ENCODE measurements around the gene RELCH. TPM values are rescaled to one million over a fixed set of nuclear protein-coding genes. Genes with fewer than 3 reads are reported as not detected.

The RELCH gene
- total RNA-seq, 1 donor from 2014 or later, result 33.6 TPM

DNA sequence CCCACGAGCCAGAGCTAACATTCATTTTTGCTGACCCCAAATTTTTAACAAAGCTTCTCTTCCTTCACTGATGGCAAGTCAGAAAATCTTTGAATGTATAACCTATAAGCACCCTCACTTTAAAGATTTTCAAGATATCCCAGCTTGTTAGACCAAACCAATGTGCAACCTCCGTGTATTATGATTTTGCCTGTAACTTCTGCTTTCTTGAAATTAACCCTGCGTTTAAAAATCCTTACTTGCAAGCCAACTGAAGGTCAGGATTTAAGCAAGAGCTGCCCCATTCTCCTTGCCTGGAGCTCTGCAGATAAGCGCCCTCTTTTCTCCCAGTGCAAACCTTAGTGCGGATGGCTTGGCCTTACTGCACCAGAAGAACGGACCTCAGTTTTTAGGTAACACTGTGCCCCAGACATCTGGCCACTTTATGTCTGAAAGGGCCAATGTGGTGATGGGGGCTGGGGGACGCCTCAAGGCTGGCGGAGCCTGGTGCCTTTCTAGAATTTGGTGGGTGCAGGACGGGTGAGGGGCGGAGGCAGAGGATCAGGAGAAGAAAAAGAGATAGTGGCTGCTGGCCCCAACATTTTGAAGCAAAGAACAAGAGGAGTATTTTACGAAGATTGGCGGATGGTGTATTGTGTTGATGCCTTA, 137.2 kb downstream of the RELCH start:
- peak overlapping the region; percentile 31 for H3K27ac Mint-ChIP-seq

DNA sequence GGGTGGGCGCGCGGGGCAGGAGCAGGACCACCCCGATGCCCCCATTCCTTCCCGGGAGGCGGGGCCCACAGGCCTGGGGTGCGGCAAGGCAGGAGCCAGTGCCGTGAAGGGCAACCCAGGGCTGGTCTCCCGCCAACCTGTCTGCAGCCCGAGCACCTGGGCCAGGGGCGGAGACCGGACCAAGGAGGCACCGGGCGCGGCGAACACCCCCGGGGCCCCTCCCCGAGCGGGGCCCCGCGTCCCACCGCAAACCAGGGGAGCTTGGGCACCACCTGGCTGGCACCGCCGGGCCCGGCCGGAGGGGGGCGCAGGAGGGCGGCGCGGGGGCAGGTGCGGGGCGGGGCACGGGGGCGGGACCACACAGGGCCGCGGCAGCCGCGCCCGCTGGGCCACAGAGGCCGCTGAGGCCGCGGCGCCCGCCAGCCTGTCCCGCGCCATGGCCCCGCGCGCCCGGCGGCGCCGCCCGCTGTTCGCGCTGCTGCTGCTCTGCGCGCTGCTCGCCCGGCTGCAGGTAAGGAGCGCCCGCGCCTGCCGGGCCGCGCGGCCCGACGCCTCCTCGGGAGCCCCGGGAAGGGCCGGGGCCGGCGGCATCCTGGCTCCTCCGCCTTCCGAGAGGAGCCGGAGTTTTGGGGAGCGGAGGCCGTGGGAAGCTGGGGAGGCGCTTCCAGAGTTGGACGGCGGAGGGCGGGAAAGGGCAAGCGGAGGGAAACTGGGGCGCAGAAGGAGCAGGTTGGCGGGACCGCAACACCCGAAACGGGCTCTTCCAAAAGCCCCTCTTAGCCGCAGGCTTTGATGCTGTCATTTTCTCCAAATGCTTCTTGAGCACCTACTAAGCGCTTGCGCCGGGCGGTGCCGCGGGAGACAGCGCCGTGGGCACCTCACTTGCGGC, 138.1 kb downstream of the RELCH start, which contains the start of gene TNFRSF11A:
TSS of gene TNFRSF11A (plus strand) at position 394 of the 889 bp plus-strand sequence. CDS start at position 437, 43 bp downstream.
- Mint-ChIP-seq H3K27ac (peak within 1 kb of the TSS; percentile 31), H3K9me3 (no peaks in the 10 kb centered on the region), H3K4me1 (peaks cover 25% of the 10 kb centered on the region), H3K27me3 (ENCODE audit: low read depth) (peaks cover 85% of the 10 kb centered on the region), H3K4me3 (peak within 1 kb of the TSS; percentile 63), H3K36me3 (no peaks in the 10 kb centered on the region)
- TF ChIP-seq CTCF (IDR thresholded peaks at IDR 0.05; ENCODE audit: unreplicated experiment), result peak; percentile 15
- no peak for DNase-seq (ENCODE audit: low spot score in 2 of 2, unreplicated experiment in 2 of 2)

More for the DNA sequence above, 137.2 kb downstream of the RELCH start:
- no peak for TF ChIP-seq CTCF (IDR thresholded peaks at IDR 0.05; ENCODE audit: unreplicated experiment)
- Mint-ChIP-seq H3K4me1 (peaks cover 19% of the 10 kb centered on the region), H3K36me3 (no peaks in the 10 kb centered on the region), H3K9me3 (no peaks in the 10 kb centered on the region), H3K27me3 (ENCODE audit: low read depth) (peaks cover 79% of the 10 kb centered on the region), H3K4me3 (peak overlapping the region; percentile 63)
- no peak for DNase-seq (ENCODE audit: low spot score in 2 of 2, unreplicated experiment in 2 of 2)

- TF ChIP-seq CTCF (IDR thresholded peaks at IDR 0.05; ENCODE audit: unreplicated experiment), result no peak
- H3K27me3 Mint-ChIP-seq (ENCODE audit: low read depth), result peaks cover 88% of the 10 kb centered on the region
- DNase-seq (ENCODE audit: low spot score in 2 of 2, unreplicated experiment in 2 of 2), result no peak
- H3K36me3 Mint-ChIP-seq, result no peaks in the 10 kb centered on the region
- H3K4me3 Mint-ChIP-seq, result peak overlapping the region; percentile 58
- H3K9me3 Mint-ChIP-seq, result no peaks in the 10 kb centered on the region
- H3K4me1 Mint-ChIP-seq, result peaks cover 25% of the 10 kb centered on the region
- H3K27ac Mint-ChIP-seq, result no peak overlapping the region
Observed at GRCh38 chr18:62325806-62326645, 139.0 kb downstream of the RELCH start.

DNA sequence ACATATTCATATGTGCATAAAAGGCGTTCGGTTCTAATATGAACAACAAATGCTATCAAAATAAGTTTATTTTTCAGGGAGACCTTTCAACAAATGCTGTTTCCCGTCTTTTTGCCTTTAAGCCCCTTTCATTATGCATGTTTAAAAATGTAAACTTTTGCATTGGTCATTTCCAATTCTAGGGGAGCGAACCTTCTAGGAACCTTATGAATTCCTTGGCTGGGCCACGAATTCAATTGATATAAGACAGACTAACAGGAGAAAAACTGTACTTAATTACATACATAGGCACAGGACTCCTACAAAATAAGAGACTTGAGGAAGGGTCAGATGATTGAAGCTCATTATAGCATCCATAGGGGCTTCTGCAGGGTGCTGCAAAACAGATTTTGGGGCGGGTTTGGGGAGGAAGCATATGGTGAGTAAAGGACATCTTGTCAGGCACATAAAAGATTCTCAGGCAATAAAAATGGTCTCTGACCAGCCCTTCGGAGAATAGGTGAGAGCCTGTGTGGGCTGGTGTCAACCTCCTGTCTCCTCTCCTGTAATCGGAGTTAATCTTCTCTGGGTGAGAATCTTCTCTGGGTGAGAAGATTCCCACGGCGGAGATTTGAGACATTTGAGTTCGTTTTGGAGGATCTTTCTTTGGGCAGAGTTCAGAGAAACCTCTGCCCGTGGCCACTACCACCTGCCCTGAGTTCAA, 139.7 kb downstream of the RELCH start:
- no peak for TF ChIP-seq CTCF (IDR thresholded peaks at IDR 0.05; ENCODE audit: unreplicated experiment)
- H3K36me3 Mint-ChIP-seq, result no peaks in the 10 kb centered on the region
- H3K27ac Mint-ChIP-seq, result no peak overlapping the region
- no peak for DNase-seq (ENCODE audit: low spot score in 2 of 2, unreplicated experiment in 2 of 2)
- H3K27me3 Mint-ChIP-seq (ENCODE audit: low read depth), result peaks cover 90% of the 10 kb centered on the region
- no peaks in the 10 kb centered on the region for H3K9me3 Mint-ChIP-seq
- peak overlapping the region; percentile 58 for H3K4me3 Mint-ChIP-seq
- peaks cover 25% of the 10 kb centered on the region for H3K4me1 Mint-ChIP-seq

DNA sequence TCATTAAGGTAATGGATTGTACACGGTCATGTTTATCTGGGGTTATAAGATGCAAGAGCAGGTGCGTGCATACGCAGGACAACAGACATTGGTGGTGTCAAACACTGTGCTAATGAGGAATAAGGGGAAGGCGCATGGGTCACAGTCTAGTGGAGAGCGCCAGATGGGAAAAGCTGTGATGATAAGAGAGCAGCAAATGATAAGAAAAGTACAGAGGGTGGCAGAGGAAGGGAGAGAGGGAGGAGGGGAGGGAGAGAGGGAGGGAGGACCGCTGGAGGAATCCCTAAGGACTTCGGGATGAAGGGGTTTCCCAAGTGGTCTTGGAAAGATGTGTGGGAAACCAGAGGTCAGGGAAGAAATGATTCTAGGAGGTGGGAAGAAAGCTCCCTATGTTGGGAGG, 140.9 kb downstream of the RELCH start:
- Mint-ChIP-seq H3K9me3 (no peaks in the 10 kb centered on the region), H3K4me1 (peaks cover 25% of the 10 kb centered on the region), H3K27me3 (ENCODE audit: low read depth) (peaks cover 90% of the 10 kb centered on the region), H3K36me3 (no peaks in the 10 kb centered on the region), H3K27ac (no peak overlapping the region), H3K4me3 (no peak overlapping the region)
- DNase-seq (ENCODE audit: low spot score in 2 of 2, unreplicated experiment in 2 of 2), result no peak
- TF ChIP-seq CTCF (IDR thresholded peaks at IDR 0.05; ENCODE audit: unreplicated experiment), result no peak
